ENCODE measurements around the gene KCNMA1. TPM values are rescaled to one million over a fixed set of nuclear protein-coding genes. Genes with fewer than 3 reads are reported as not detected.

KCNMA1 gene
- total RNA-seq, 1 experiment from 2014 or later, result 139 TPM

DNA sequence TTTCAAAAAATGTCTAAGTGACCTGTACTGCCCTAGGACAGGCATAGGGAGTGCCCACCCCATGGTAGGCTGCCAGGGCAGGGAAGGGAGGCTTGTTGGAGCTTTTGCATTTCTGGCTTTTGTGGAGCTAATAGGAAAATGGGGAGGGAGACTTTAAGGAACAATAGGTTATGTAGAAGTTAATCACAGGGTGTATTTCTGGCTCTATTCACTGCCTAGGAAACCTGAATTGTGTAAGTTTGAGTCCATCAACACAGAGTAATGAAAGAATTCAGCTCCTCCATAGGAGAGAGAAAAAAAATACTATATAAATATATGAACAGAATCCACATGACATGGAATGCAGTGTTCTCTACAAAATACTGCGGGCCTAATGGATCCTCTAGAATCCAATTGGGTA, 661.5 kb downstream of the KCNMA1 start:
- no peak for DNase-seq (ENCODE audit: low read depth)

DNA sequence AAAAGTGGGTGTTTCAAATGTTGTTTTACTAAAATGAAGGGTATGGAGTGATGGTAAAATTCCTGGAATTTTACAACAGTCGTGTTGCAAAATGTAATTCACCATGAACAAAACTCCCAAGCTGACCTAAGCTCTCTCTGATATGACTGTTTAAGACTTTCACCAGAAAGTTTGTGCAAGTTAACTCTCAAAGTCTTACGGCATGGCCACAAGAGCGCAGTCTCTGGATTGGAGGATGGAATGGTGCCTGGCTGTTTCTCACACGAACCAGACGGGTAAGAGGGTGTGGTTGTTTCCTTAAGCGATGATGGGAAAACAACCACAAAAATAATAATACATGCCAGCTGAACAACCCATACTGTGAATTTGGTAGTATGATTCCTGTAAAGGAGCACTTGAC, 662.5 kb downstream of the KCNMA1 start:
- DNase-seq (ENCODE audit: low read depth), result no peak

DNA sequence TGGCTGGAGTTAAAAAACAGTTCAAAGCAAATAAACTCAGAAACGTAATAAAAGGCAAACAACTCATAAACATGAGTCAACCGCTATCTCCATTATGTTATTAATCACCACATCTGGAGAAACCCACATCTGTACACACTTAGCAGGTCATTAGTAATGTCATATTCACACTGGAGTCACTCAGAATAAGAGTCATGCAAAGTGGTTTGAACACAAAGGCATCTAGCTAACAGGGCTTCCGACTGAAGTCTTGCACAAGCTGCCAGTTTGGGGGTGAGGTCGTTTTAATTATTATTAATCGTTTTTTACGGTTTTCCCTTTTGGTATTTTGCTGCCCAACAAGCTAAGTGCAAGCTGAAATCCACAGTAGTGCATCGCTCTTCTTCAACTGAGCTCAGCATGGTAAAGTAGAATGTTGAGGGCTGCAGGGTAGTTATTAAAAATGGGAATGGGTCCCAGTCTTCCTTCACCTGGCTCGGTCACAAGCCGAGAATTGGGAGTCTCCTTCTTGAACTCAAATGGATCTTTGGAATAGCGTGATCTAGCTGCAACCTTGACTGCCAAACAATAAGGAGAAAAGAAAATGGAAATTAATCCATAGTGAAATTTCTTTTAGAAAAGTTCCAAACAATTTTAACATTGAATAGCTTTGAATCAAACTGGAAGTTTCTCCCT, 663.5 kb downstream of the KCNMA1 start:
- no peak for DNase-seq (ENCODE audit: low read depth)

DNA sequence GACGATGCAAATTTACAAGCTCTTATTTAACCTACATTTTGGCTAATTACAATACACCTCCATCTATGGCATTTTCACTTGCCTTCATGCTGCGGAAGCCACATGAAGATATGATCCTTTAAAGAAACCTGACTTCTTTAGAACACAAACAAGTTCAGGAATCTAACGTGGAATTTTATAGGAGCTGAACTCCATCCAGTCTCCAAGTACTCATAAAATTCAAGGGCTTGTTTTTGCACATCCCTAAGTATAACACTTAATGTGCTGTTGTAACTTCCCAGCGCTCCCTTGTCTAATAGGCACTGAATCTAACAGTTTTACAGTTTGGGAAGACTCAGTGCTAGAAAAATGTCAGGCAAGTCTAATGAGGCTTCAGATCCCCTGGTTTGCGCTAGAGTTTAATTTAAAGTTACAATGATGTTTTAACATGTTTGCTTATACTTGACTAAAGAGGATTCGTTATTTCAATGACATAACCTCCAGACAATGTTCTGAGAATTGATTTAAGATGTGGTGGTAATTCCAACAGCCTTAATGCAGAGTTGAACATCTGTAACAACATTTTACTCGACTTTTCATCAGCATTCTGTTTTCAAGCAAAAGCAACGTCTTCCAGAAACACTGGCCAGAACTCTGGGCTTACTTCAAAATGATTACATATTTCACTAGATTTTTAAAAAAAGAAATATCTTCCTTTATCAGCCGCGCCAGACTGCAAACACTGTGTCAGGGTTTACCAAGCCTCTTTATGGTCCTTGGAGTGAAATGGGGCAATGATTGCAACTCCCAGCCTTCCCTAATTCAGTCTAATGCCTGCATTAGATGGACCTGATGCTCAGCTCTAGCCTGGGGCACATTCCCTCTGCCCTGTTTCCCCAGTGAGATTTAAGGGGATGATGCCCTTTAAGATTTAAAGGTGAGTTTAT, 664.3 kb downstream of the KCNMA1 start:
- no peak for DNase-seq (ENCODE audit: low read depth)

DNA sequence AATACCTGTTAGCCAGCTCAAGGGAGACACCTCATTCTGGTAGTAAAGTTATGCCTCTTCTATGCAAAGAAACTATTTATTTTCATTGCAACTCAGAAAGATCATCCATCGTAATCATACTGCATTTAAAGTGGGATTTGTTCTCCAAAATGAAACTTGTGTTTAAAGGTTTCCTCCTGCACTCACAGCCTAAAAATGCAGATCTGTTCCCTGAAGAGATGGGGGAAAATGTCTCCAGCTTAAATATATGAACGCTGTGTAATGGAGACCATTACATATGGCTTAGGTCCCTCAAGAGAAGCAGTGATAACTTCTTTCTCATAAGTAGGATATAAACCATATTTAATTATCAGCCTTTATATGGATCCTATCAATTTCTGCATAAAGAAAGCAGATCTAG, 665.1 kb downstream of the KCNMA1 start:
- DNase-seq (ENCODE audit: low read depth), result no peak

DNA sequence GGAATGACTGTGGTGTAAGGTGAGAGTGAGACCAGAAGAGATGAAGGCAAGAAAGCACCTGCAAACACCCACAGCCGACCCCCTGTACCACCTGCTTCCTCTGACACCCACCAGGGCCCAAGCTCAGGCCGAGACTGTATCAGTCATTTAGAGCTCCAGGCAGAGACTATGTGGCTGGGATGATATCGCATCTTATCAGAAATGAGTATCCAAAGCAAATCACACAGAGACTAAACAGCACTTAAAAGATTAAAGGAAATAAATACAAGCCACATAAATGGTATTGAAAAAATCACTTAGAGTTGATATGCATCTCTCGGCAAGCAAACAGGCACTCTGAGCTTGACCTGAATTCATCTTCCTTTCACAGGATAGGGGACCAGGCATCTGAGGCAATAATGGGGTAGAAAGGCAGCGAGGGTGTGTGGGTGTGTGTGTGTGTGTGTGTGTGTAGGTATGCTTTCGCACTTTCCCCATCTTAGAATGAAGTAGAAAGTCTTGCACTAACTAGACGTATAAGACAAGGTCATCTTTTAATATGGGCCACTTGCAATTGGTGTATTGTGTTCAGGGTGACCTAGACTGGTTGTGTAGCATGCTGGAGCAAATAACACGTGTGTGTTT, 665.9 kb downstream of the KCNMA1 start:
- no peak for DNase-seq (ENCODE audit: low read depth)

DNA sequence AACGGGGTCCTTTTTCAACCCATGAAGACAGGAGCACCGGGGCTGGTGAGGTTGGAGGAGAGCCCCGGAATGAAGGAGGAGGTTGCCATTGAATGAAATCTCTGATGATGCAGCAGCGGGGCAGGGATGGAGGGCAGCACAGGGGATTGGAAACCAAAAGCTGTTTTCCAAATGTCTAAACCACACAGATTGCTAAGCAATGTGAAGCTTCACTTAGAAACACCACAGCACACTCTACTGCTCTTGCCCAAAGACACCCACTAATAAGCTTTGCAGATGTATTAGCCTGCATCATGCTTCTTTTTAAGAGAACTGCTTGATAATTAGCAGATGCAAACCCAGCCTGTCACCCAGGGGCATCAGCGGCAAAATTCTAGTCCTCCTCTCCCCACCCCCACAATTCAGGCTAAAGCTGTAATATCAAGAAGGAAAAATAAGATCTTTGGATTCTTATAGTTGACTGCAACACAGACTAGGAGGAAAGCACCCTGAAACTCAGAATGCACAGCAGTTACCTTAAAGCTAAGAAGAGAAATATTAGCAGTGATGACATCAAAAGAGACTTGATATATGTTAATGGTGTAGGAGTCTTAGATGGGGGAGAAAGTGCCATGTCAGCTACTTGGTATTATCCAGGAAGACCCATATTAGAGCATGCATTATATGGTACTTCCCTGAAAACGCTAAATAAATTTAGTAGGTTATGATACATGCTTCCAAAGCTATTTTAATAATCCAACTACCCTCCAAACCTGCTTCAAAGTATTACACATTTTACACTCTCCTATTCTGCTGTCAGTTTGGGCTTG, 666.7 kb downstream of the KCNMA1 start:
- DNase-seq (ENCODE audit: low read depth), result no peak

DNA sequence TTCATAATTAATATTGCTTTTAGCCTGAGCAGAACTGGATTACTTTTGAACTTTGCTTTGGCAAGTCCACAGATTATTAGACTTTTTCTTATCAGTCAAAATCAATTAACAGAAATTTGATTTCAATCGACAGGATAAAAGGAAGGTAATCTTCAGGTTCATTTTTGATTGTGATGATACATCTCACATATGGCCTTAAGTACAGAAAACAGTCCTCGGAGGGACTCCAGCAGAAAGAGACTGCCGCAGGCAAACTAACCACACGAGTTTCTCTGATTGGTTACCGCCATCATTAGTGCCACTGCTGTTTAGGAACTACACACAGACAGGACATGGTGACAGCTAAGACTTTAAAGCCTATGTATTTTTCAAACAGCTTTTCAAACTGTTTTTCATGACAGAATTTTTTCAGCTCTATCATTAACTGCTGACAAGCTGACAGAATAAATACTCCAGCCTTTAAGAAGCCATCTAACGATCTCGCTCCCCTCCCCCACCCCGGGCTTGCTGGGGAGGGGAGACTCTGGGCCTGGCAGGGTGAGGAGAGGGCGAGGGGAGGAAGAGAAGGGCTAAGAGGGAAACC, 668.2 kb downstream of the KCNMA1 start:
- DNase-seq (ENCODE audit: low read depth), result no peak

DNA sequence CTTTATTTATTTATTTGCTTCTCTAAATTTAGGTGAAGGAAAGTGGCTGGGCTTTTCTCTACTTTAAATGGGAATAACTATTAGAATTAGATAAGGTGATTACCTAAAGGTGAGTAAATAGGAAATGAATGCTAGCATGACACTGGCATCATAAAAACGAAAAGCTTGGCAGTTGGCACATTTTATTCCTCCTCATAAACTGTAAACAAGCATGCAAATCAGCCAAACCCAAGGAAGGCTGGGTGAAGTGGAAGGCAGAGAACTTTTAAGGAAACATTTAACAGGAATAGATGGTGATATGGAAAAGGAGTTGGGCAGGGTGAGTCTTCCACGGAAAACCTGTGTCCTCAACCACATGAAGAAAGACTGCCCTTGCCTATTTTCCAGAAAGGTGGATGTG, 669.1 kb downstream of the KCNMA1 start:
- no peak for DNase-seq (ENCODE audit: low read depth)

DNA sequence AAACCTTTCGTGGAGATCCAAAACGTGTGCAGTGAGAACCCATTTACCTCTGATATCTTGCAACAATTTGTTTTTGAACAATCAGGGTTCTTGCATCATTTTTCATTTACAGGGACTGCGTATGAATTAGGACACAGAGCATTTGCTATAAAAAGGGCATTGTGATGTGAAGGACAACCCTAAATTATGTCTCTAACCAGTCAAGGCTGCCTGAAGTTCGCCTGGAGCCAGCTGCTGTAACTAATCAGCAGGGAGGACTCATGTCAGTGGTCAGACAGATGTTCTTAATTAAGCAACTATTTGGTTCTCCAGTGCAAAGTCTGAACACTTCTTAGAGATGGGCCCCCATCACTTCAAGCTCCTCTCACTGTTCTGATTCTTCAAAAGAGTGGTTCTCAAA, 674.8 kb downstream of the KCNMA1 start:
- no peak for DNase-seq (ENCODE audit: low read depth)

DNA sequence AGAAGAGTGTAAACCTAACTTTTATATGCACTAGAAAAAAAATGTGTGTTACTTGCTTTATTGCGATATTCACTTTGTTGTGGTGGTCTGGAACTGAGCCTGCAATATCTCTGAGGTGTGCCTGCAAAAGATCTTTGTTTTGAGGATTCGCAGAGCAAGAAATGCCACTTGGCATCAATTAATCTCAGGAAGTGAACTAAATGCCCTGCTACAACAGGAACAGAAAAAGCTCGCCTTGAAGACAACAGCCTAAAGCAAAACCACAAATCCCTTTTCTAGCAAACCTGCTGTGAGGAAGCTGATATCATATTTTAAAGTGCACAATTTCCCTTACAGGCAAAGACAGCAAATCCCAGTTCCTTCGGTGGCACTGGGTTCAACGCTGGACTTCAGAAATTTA, 675.8 kb downstream of the KCNMA1 start:
- no peak for DNase-seq (ENCODE audit: low read depth)

DNA sequence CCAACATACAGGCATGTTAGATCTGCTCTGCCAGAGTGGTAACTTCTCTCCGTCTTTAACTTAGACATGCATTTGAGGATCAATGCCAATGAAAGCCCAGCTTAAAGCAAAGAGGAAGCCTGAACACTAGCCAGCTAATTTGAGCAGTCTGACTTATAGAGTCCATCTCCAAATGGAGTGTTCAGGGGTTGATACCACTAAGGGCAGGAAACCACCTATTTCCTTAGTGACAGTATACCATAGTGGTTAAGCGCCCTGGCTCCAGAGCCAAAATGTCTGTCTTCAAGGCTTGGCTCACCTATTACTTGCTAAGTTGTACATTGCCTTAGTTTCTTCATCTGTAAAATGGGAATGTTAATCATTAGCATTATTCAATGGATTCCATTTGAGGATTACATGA, 678.5 kb downstream of the KCNMA1 start:
- DNase-seq (ENCODE audit: low read depth), result no peak

DNA sequence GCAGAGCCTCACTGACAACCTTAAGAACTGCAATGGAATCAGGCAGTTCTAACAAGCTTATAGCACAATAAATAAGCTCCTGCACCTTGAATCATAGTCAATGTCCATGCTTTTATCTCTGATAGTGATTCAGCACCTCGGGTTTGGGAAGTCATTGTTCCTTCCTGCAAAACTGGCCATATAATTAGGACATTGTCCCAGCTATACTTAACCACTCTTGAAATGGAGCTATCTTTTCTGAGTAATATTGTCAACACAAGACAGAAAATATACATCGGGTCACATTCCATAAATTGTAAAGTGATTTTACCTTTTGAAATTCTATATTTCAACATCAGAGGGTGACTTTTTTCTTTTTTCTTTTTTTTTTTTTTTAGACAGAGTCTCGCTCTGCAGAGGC, 682.8 kb downstream of the KCNMA1 start:
- DNase-seq (ENCODE audit: low read depth), result no peak

DNA sequence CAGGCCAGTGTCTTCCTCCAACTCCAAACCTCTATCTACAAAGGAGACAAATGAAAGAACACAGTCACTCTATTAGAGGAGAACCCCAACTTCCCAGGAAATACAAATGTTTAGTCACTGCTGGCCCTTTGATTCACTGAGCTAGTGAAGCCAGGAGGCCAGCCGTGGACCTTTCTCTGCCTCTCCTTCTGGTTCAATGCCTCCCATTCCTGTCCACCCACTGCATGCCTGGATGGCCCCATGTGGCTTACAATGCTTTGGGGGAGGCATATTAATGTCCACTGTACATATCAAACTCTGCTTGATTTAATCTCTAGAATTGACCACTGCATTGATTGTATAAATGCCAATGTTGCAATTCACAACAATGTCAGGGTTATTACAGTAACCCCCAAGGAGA, 687.3 kb downstream of the KCNMA1 start:
- DNase-seq (ENCODE audit: low read depth), result no peak

DNA sequence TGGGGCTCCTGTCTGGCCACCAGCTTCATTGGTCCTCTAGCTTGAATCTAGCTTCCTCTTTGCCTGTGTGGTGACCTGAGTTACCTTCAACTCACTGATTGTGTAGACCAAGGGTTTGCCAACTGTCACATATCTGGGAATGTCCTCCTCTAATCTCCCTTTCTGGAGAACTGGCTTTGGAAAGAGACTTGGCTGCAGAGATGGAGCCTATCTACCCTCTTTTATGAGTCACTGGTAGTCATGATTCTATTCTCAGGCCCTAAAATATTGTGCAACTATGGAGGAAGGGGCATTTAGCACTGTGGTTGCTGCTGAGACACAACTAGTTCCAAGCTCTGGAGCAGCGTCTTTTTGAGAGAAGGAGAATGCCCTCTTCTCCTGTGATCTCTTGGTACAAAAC, 691.3 kb downstream of the KCNMA1 start:
- peak; percentile 41 for DNase-seq (ENCODE audit: low read depth)

DNA sequence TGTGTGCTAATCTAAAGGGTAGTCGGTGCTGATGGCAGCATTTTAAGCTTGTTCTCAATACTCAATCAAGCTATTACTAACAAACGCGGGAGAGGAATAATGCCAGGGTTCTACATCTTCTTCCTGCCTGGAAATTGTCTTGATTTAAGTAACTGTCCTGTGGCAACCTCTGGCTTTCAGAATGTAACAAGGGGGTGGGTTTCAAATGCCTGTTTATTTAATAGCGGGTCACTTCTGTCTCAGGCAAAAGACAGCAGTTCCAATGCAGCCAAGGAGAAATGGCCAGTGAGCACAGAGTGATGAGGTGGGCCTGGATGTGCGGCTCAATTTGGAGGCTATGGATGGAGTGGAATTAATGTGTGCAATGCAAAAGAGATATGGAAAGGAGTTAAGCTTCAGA, 692.4 kb downstream of the KCNMA1 start:
- DNase-seq (ENCODE audit: low read depth), result no peak

DNA sequence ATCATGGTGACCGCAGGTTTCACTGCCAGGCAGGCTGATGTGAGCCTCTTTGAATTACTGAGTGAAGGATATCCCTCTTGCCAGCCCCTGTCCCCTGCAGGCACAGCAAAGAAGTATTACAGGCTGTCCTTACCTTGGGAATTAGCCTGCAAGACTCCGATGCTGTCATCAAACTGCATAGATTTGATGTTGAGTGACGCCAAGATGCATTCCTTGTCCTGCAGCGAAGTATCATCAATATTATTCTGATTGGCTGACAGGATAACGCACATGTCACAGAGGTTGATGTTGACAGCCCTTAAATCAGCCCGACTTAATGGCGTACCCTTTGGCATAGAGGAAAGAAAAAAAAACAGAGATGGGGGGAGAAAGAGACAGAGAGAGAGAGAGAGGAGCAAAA, 693.0 kb downstream of the KCNMA1 start:
- no peak for DNase-seq (ENCODE audit: low read depth)

DNA sequence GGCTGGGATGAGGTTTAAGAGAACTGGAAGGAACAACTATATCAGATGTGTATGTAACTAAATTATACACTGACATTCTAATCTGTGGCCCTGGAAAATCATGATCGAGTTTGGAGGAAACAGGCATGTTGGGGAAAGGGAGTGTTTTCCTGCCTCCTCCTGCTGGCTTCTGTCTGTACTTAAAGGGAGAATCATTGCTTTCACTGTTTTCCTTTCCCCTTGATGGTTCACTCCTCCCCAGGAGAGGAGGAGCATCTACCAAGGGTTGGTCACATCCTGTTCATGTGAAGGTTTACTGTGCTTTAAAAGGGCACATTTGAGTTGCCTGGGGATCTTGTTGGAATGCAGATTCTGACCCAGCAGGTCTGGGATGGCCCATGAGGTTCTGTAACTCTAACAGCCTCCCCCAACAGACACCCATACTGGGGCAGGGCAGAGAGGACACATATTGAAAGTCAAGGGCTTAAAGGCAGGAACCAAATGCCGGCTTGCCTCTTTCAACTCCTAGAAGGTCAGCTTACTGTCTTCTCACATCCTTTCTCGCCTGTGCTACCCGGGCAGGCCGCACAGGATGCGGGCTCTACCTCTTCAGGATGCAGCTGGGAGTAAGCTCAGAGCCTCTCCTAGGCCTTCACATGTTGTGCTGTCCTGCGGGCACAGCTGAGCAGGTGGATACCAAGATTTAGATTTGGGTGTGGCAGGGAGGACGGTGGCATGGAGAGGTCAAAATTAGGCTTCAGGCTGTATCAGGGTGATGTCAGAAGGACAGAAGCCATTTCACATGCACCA, 694.8 kb downstream of the KCNMA1 start:
- peak; percentile 66 for DNase-seq (ENCODE audit: low read depth)

DNA sequence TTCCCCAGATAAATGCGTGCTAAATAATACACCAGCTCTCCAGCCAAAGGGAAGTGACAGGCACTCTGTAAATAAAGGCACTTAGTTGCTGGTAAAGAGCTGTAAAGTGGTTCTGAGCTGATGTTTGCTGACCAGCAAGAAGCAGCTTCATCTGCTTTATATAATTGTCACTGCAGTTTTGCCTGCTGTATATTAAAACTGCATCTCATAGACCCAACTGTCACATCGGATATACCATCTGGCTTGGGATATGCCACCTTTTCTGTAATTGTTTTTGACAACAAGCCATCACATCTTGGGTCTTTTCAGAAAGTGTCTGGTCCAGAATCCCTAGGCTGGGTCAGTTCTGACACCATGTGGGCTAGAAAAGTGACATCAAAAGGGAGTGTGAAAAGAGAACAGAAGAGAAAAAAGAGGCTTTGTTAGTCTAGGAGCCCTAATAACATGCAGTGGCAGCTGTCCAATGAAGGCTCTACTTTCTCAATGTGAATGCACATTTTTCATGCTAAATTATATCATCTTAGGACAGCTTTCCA, 697.6 kb downstream of the KCNMA1 start:
- no peak for DNase-seq (ENCODE audit: low read depth)

DNA sequence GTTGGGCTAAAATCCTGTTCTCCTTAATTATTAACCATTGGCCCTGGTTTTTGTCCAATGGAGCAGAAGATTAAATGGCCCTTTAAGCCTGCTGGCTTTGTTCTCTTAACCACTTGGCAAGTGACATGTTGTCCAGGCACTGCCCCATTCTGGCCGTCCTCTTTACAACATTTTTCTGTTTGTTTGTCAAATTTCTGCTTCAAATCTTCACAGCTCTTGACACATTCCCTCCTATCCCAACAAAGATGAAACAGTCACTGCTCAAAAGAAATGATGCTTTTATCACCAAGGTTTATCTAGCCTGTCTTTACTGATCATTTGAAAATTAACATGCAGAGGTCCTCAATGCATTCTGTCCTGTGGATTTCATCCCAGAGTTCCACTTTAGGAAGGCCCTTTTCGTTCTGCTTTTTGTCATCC, 700.4 kb downstream of the KCNMA1 start:
- DNase-seq (ENCODE audit: low read depth), result no peak

All from HT1080 (cell line).